Left kidney (tissue), 2 donors: ENCODE data around the gene AXIN2. TPM values are rescaled to one million over a fixed set of nuclear protein-coding genes. Genes with fewer than 3 reads are reported as not detected.

Experiments
- DNase-seq: peaks from one replicate; pipeline ENCODE4 v3.0.0-alpha.2; 2013
- polyA plus RNA-seq: library from polyadenylated mRNA; unstranded; fragments of 120-200 nt; gene quantifications from one replicate; pipeline ENCODE4 v1.2.1, GENCODE V29; 2013; ENCODE audit not compliant: insufficient read length

Gene AXIN2
- polyA plus RNA-seq, 1 donor = 23.2 TPM

DNA sequence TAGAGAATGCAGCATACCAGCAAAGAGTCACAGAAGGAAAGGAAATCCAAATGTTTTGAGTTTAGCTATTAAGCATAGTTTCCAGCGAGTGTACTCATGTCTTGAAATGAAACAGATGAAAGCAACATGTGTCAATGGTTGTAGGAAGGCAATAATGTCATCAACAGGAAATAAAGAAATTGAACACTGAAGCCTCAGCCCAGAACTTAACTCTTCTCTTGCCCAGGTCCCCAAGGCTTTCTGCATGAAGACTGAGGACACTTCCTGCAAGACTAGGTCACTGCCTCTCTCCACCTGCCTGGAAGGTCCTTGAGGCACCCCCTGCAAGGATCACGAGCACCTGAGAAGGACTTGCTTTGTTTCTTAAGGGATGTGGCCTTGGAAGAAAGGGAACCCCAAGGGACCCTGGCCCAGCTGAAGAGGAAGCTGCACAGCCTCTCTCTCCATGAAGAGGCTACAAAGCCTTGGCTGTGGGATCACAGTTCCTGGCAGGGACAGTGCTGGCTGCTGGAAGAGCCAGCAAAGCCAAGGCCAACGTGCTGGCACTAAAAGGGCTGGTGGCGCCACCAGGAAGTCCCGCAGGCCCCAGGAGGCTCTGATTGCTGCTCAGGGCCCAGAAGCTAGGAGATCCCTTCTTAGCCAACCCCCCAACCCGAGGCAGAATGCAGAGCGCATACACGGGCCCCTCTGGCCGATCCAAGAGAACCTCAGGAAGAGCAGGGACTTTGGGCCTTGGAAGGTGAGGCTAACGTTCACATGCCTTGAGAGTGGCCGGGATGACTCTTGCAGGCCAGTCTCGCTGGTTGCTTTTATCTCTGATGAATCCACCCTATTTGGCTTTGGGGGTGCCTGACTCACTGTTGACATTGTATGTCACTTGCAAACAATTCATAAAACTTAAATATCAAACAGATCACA lies 23.4 kb upstream of the AXIN2 start:
- DNase-seq = no peak

GRCh38 chr17:65583921-65584603 lies 22.6 kb upstream of the AXIN2 start:
- DNase-seq = no peak

- no peak for DNase-seq
These were observed 15.5 kb upstream of the AXIN2 start for GRCh38 chr17:65576939-65577338.

GRCh38 chr17:65573282-65573602 lies 11.8 kb upstream of the AXIN2 start:
- no peak for DNase-seq

GRCh38 chr17:65572581-65573281 lies 11.3 kb upstream of the AXIN2 start:
- no peak for DNase-seq

- DNase-seq = no peak
These were observed 10.7 kb upstream of the AXIN2 start for GRCh38 chr17:65572186-65572580.

- no peak for DNase-seq
These were observed 7.5 kb upstream of the AXIN2 start for GRCh38 chr17:65568918-65569317.

- DNase-seq = no peak
These were observed 6.1 kb upstream of the AXIN2 start for GRCh38 chr17:65567566-65567965.

DNA sequence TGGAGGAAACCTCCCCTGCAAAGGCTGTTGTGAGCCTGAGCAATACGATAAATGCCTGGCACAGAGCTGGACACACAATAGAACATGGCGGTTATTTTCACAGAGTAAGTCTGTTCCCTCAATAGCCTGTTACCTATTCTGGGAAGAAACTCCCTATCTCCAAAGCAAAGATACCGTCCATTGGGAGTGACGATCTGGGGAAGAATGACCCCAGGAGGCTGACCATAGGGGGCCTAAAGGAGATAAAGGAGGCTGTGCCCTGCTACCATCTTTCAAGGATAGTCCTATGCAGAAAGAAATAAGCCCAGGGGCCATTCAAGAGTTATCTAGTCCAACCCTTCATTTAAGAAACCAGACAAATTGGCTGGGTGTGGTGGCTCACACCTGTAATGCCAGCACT lies 4.1 kb upstream of the AXIN2 start:
- no peak for DNase-seq

DNA sequence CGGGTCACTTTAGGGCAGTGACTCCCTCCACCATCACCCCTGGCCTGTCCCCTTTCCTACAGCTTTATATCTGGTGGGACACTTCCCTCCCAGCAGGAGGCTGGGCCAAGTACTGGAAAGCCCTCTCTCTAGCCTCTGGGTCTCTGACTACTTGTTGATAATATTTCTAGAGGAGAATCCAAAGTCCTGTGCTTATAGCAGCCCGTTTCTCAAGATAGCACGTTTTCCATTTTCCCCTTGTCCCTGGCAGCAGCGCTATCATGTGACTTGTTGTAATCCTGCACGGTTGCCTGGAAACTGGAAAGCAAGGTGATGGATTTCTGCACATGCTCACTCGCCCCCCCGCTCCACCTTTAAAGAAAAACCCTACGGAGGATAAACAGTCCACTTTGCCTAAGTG lies 3.3 kb upstream of the AXIN2 start:
- peak; percentile 84 for DNase-seq

DNA sequence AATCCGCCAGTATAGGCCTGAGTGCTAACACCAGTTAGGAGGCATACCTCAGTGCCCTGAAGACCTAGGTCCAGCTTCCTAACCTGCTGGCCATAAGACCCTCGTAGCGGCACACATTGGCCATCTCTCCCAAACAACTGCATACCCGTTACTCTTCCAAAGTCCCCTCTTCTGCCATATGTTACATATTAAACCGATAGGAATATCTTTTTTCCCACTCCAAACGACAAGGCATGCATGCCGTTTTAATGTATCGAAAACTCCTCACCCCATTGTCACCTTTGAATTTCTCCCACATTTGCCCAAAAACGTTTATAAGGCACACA lies 721 bp upstream of the AXIN2 start:
- no peak for DNase-seq

DNA sequence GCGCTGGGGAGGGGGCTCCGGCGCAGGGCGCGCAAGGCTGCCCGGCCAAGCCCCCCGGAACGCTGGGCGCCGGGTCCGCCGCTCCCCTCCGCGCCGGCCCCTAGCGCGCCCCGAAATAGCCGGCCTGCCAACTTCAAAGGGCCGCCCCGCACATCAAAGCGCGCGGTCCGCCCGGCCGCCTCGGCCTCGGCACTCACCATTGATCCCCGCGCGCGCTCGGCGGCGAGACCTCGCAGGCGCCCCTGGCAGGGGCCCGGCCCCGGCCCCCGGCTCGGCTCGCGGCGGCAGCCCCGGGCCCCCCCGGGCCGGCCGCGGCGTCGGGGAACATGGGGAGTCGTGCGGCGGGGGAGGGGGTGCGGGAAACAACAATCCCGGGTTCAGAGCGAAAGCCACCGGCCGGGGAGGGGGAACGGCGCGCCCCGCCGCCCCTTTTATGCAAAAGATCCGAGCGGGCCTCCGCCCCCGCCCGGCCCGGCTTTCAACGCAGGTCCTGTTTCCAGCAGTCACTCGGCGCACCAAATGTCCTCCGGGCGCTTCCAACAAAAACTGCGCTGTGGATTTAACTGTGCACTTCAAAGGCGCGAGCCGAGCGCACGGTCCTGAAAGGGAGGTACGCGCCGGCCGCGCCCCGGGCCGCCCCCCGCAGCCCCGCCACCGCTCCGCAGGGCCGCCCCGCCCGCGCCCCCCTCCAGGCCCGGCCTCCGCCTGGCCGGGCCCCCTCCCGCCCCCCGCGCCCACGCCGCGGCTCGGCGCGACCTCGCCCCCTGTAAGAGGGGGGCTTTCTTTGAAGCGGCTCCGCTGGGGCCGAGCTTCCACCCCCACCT lies 608 bp downstream of the AXIN2 start:
- peak; percentile 92 for DNase-seq

- DNase-seq = peak; percentile 73
These were observed 1.4 kb downstream of the AXIN2 start for GRCh38 chr17:65559804-65560627.

- no peak for DNase-seq
These were observed 2.0 kb downstream of the AXIN2 start for GRCh38 chr17:65559461-65559803.

GRCh38 chr17:65558683-65559460 lies 2.6 kb downstream of the AXIN2 start:
- DNase-seq = no peak

DNA sequence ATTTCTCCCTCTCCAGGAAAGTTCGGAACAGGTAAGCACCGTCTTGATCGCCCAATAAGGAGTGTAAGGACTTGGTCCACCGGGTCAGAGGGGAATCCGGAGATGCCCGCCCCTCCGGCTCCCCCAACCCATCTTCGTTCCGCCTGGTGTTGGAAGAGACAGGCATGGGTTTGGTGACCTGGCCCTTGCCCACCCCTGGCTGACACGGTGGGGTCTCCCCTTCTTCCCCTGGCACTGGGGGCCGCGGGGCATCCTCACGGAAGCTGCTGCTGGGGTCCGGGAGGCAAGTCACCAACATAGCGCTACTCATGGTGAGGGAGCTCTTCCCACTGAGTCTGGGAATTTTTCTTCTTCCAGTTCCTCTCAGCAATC lies 3.2 kb downstream of the AXIN2 start:
- no peak for DNase-seq

GRCh38 chr17:65557349-65558310 lies 3.8 kb downstream of the AXIN2 start:
- DNase-seq = no peak

DNA sequence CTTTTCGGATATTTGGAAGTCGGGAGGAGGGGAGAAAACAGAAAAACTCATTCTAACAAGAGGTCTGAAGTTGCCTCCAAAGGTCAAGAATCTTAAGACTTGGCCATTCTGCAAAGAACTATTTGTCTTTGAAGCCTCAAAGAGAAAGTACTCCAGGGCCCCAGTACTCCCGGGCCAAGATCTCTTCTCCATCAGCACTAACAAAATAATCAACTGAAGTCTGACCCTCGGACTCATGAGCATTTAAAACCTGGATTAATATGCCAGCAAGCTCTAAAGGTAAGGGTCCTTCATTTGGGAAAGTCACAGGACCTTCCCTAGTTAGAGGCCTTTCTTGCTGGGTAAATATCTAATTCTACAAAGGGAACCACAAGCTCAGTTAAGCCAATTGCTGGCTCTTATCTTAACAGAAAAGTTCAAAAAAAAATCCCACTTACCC lies 4.5 kb downstream of the AXIN2 start:
- no peak for DNase-seq
